HEK293 (cell line): ENCODE data around the gene COL15A1.
A peak's percentile ranks its signal among the peaks of the same experiment; 100 is the strongest.

Source experiments
- CTCF ChIA-PET: fragments of 350-600 bp; formaldehyde crosslinking; extraction: SDS; loops from one replicate; lab custom pipeline; 2021; ENCODE audit warnings: antibody characterized with exemption; lab: Yijun Ruan, JAX
- POLR2A ChIA-PET: fragments of 300-600 bp; formaldehyde crosslinking; extraction: SDS; loops from one replicate; lab custom pipeline; 2020; ENCODE audit warnings: antibody characterized with exemption, inconsistent platforms; lab: Yijun Ruan, JAX
- H3K27ac ChIP-seq: fragments of 200-500 bp; sonication (Bioruptor generic); 2 replicates; pipeline ENCODE4 v1.5.1; 2014; ENCODE audit warnings: low read depth, low read length, control low read depth, inconsistent platforms; ENCODE audit errors: extremely low read depth
- H3K36me3 ChIP-seq, 2 experiments: fragments of 200-500 bp in 1 of 2; sonication (Bioruptor generic) in 1 of 2; 1 replicate in 1 of 2; 2 replicates in 1 of 2; pipeline ENCODE4 v1.5.1; 2014 to 2017; ENCODE audit warnings: inconsistent platforms in 2 of 2, low read length in 2 of 2; ENCODE audit not compliant: control insufficient read depth in 2 of 2, insufficient read depth in 1 of 2
- H3K4me1 ChIP-seq: fragments of 200-500 bp; sonication (Bioruptor generic); 2 replicates; pipeline ENCODE4 v1.5.1; 2014; ENCODE audit warnings: mild to moderate bottlenecking, low read length, inconsistent platforms; ENCODE audit not compliant: control insufficient read depth, insufficient read depth
- H3K4me3 ChIP-seq: 2 replicates; pipeline ENCODE4 v1.5.1; 2011; ENCODE audit warnings: low read depth, mild to moderate bottlenecking, control low read depth, low read length, moderate library complexity
- H3K9me3 ChIP-seq: fragments of 200-500 bp; sonication (Bioruptor generic); 2 replicates; pipeline ENCODE4 v1.5.1; 2014; ENCODE audit warnings: low read depth, low read length, inconsistent platforms; ENCODE audit not compliant: control insufficient read depth, insufficient read depth
- AEBP2 ChIP-seq: fragments of 450-650 bp; formaldehyde crosslinking; IDR thresholded peaks from 2 replicates; pipeline ENCODE4 v1.5.1; 2016; ENCODE audit warnings: missing biosample characterization, missing genetic modification characterization, borderline replicate concordance
- ATF2 ChIP-seq: fragments of 450-650 bp; formaldehyde crosslinking; IDR thresholded peaks from 2 replicates; pipeline ENCODE4 v1.5.1; 2016; ENCODE audit warnings: missing biosample characterization, missing genetic modification characterization, low read depth
- KLF7 ChIP-seq: fragments of 450-650 bp; formaldehyde crosslinking; IDR thresholded peaks from 2 replicates; pipeline ENCODE4 v1.5.1; 2016; ENCODE audit warnings: missing biosample characterization, missing genetic modification characterization, borderline replicate concordance
- PRDM6 ChIP-seq: fragments of 450-650 bp; formaldehyde crosslinking; IDR thresholded peaks from 2 replicates; pipeline ENCODE4 v1.5.1; 2017; ENCODE audit warnings: missing biosample characterization, missing genetic modification characterization
- RBAK ChIP-seq: fragments of 450-650 bp; formaldehyde crosslinking; IDR thresholded peaks from 2 replicates; pipeline ENCODE4 v1.5.1; 2016; ENCODE audit warnings: missing biosample characterization, missing genetic modification characterization
- WT1 ChIP-seq: fragments of 450-650 bp; formaldehyde crosslinking; IDR thresholded peaks from 2 replicates; pipeline ENCODE4 v1.5.1; 2016; ENCODE audit warnings: missing biosample characterization, missing genetic modification characterization
- ZBTB26 ChIP-seq: fragments of 450-650 bp; formaldehyde crosslinking; optimal IDR thresholded peaks from 2 replicates; pipeline ENCODE3; 2016; ENCODE audit warnings: missing biosample characterization, mild to moderate bottlenecking, missing genetic modification characterization
- ZBTB8A ChIP-seq: fragments of 450-650 bp; formaldehyde crosslinking; IDR thresholded peaks from 2 replicates; pipeline ENCODE4 v1.5.1; 2016; ENCODE audit warnings: missing biosample characterization, missing genetic modification characterization
- ZNF155 ChIP-seq: fragments of 450-650 bp; formaldehyde crosslinking; IDR thresholded peaks from 2 replicates; pipeline ENCODE4 v1.5.1; 2016; ENCODE audit warnings: missing biosample characterization, missing genetic modification characterization
- ZNF2 ChIP-seq: fragments of 450-650 bp; formaldehyde crosslinking; IDR thresholded peaks from 2 replicates; pipeline ENCODE4 v1.5.1; 2016; ENCODE audit warnings: missing biosample characterization, missing genetic modification characterization
- ZNF23 ChIP-seq: fragments of 450-650 bp; formaldehyde crosslinking; IDR thresholded peaks from 2 replicates; pipeline ENCODE4 v1.5.1; 2016; ENCODE audit warnings: missing biosample characterization, missing genetic modification characterization, borderline replicate concordance
- ZNF335 ChIP-seq: fragments of 450-650 bp; formaldehyde crosslinking; conservative IDR thresholded peaks from 2 replicates; pipeline ENCODE4 v1.5.1; 2016; ENCODE audit warnings: missing biosample characterization, missing genetic modification characterization
- ZNF426 ChIP-seq: fragments of 450-650 bp; formaldehyde crosslinking; IDR thresholded peaks from 2 replicates; pipeline ENCODE4 v1.5.1; 2017; ENCODE audit warnings: missing biosample characterization, missing genetic modification characterization, mild to moderate bottlenecking, inconsistent platforms, moderate library complexity
- ZNF473 ChIP-seq: fragments of 450-650 bp; formaldehyde crosslinking; IDR thresholded peaks from 2 replicates; pipeline ENCODE4 v1.5.1; 2017; ENCODE audit warnings: missing biosample characterization, missing genetic modification characterization
- ZNF548 ChIP-seq: fragments of 450-650 bp; formaldehyde crosslinking; IDR thresholded peaks from 2 replicates; pipeline ENCODE4 v1.5.1; 2016; ENCODE audit warnings: missing biosample characterization, missing genetic modification characterization
- ZNF623 ChIP-seq: fragments of 450-650 bp; formaldehyde crosslinking; IDR thresholded peaks from 2 replicates; pipeline ENCODE4 v1.5.1; 2016; ENCODE audit warnings: missing biosample characterization, missing genetic modification characterization
- ZNF629 ChIP-seq: fragments of 450-650 bp; formaldehyde crosslinking; IDR thresholded peaks from 2 replicates; pipeline ENCODE4 v1.5.1; 2017; ENCODE audit warnings: missing biosample characterization, missing genetic modification characterization
- ZSCAN4 ChIP-seq: fragments of 450-650 bp; formaldehyde crosslinking; IDR thresholded peaks from 2 replicates; pipeline ENCODE4 v1.5.1; 2017; ENCODE audit warnings: missing biosample characterization, missing genetic modification characterization

Gene COL15A1

GRCh38 chr9:99019510-99020331 lies 76.0 kb downstream of the COL15A1 start (continued):
- TF ChIP-seq ZNF629 (tag by site-specific recombination) (0 out of 2 replicates have a peak, but pooled peaks have one; percentile 17), ZNF548 (no peak), ZNF23 (tag by site-specific recombination) (no peak)
- TF ChIP-seq, all 188 proteins: peak for 5

GRCh38 chr9:99020786-99021436 lies 77.2 kb downstream of the COL15A1 start:
- Histone ChIP-seq H3K4me3 (no peak overlapping the region), H3K9me3 (no peaks in the 10 kb centered on the region), H3K27ac (no peak overlapping the region), H3K36me3 (no peaks in the 10 kb centered on the region), H3K4me1 (no peaks in the 10 kb centered on the region)
- POLR2A ChIA-PET, result no interaction called here
- CTCF ChIA-PET, result interaction anchor here (2.2 kb wide), 1 partner anchor 173 kb away, joined by 6 read pairs; no protein-coding TSS in a partner anchor
- TF ChIP-seq KLF7 (no peak), ZNF426 (tag by site-specific recombination) (no peak), RBAK (tag by site-specific recombination) (no peak), ZSCAN4 (tag by site-specific recombination) (no peak), ZNF2 (no peak), AEBP2 (tag by site-specific recombination) (no peak), ZNF548 (no peak), ZNF623 (tag by site-specific recombination) (no peak), ZNF335 (tag by site-specific recombination) (no peak), ZNF473 (tag by site-specific recombination) (no peak), ZBTB8A (tag by site-specific recombination) (no peak), ZNF155 (tag by site-specific recombination) (no peak), ZBTB26 (tag by site-specific recombination) (no peak), ATF2 (no peak), ZNF629 (tag by site-specific recombination) (no peak), WT1 (tag by site-specific recombination) (no peak), PRDM6 (tag by site-specific recombination) (no peak)
